Measurements from ENCODE around the gene IL10RA. TPM values are rescaled to one million over a fixed set of nuclear protein-coding genes. Genes with fewer than 3 reads are reported as not detected.

Gene IL10RA
- total RNA-seq, 4 donors from 2014 or later, result 0.73 to 5.5 (median 2.2) TPM

DNA sequence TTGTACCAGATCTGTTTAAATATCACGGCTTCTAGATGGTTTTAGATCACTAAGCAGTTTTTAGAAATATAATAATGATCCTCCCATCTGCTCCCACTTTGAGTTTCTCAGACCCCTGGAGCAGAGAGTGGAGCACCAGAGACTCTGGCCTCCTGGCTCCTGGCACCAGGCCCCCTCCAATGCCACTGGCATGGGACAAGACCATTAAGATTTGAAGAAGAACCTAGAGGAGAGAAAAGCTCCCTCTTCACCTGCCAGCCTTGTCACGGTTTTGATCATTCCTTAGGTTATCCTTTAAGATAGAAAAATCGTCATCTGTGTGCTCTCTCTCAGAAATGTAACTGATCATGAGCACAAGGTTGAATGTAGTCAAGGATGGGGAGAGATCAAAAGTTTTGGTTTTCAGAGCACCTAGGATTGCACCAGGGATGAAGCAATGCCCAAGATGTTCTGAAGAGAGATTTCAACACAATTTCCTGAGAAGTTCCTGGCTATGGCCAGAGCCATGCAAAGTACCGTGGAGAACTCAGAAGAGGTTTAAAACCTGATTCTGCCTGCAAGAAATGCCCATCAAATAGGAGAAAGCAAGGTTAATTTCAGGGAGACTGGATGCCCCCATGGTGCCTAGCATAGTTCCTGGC lies 22.2 kb downstream of the IL10RA start:
- Histone ChIP-seq H3K27me3 (no peaks in the 10 kb centered on the region), H3K27ac (peak overlapping the region in 2 of 4 donors; percentile 7 to 48), H3K4me3 (no peak overlapping the region), H3K36me3 (no peaks in the 10 kb centered on the region), H3K4me1 (no peaks in the 10 kb centered on the region), H3K9me3 (no peaks in the 10 kb centered on the region)
- ATAC-seq, result peak in 1 of 2 donors; percentile 53
- intact Hi-C loops (cut with DNase I; ENCODE audit: low total_unique reads) (no loop called here), in situ Hi-C loops (cut with MboI; ENCODE audit: low sequenced_read_pairs in 4 of 4) (no loop called here)
- no peak for DNase-seq
- TF ChIP-seq, protein P1, sequence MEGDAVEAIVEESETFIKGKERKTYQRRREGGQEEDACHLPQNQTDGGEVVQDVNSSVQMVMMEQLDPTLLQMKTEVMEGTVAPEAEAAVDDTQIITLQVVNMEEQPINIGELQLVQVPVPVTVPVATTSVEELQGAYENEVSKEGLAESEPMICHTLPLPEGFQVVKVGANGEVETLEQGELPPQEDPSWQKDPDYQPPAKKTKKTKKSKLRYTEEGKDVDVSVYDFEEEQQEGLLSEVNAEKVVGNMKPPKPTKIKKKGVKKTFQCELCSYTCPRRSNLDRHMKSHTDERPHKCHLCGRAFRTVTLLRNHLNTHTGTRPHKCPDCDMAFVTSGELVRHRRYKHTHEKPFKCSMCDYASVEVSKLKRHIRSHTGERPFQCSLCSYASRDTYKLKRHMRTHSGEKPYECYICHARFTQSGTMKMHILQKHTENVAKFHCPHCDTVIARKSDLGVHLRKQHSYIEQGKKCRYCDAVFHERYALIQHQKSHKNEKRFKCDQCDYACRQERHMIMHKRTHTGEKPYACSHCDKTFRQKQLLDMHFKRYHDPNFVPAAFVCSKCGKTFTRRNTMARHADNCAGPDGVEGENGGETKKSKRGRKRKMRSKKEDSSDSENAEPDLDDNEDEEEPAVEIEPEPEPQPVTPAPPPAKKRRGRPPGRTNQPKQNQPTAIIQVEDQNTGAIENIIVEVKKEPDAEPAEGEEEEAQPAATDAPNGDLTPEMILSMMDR (IDR thresholded peaks at IDR 0.05 in 4 of 5, conservative IDR thresholded peaks at IDR 0.05 in 1 of 5), result no peak
- TF ChIP-seq POLR2A (IDR thresholded peaks at IDR 0.05), result no peak

DNA sequence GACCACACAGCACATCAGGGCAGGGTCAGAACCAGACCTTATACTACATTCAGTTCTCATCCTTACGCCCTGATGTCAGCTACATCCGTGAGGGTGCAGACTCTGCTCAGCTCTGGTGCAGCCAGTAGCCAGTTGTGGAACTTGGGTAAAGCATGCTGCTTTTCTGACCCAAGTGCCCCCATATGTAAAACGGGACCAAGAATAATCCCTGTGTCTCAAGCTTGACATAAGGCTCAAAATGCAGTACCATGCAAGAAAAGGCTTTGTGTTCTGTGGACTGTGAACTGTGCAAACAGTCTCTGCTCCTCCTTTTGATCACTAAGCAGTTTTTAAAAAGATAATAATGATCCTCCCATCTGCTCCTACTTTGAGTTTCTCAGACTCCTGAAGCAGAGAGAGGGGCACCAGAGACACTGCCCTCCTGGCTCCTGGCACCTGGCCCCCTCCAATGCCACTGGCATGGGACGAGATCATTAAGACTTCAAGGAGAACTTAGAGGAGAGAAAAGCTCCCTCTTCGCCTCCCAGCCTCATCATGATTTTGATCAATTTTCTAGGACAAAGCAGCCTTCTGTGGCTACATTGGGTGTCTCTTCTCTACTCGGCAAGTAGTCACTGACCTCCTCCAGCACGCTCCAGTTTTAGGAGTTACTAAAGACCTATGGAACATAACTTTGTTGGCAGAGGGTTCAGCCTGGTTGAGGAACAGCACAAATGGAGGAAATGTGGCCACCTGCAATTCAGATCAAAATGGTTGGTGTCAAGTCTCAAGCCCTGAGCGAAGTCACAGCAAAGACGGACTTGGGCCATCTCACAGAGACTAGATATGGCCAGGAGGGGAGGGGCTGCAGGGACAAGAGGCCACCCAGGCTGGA lies 23.9 kb downstream of the IL10RA start:
- no peaks in the 10 kb centered on the region for H3K36me3 ChIP-seq
- no peak for ATAC-seq
- no peak for DNase-seq
- no peaks in the 10 kb centered on the region for H3K9me3 ChIP-seq
- no peaks in the 10 kb centered on the region for H3K4me1 ChIP-seq
- in situ Hi-C loops (cut with MboI; ENCODE audit: low sequenced_read_pairs in 4 of 4) (no loop called here), intact Hi-C loops (cut with DNase I; ENCODE audit: low total_unique reads) (no loop called here)
- peak overlapping the region in 3 of 4 donors; percentile 34 to 49 (median 44) for H3K27ac ChIP-seq
- H3K27me3 ChIP-seq, result peaks cover 0 to 4% (median 0%) of the 10 kb centered on the region in 3 donors
- TF ChIP-seq, protein P1 (IDR thresholded peaks at IDR 0.05 in 4 of 5, conservative IDR thresholded peaks at IDR 0.05 in 1 of 5), result no peak
- TF ChIP-seq POLR2A (IDR thresholded peaks at IDR 0.05), result no peak
- H3K4me3 ChIP-seq, result no peak overlapping the region

DNA sequence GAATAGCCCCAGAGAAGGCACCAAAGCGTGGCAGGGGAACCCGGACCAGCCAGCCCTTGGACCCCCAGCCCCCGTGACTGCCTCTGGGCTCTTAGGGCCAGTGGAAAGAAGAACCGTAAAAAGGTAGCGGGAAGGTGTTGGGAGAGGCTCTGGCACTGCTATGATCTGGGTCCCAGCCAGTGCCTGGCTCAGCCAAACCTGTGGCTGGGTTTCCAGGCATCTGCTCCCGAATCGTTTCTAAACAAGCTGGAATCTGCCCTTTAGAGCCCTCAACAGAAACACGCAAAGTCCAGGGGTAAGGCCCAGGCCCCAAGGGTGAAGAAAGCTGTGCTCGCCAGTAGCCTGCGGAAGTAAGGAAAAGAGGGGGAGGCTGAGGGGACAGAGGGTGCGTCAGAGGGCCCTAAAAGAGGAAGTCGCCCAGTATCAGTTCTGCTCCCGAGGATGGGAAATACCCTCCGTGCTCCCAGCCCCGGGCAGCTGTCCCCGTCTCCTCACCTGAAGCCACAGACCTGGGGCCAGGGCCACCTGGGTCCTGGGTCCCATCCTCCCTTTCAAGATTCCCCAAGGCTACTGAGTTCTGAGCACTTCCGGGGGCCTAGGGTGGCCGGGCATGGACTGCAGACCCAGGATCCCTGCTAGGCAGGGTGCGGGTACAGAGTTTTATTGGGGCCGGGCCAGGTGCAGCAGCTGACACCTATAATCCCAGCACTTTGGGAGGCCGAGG lies 24.7 kb downstream of the IL10RA start:
- ATAC-seq, result peak; percentile 39 to 40
- Histone ChIP-seq H3K9me3 (no peaks in the 10 kb centered on the region), H3K27ac (peak overlapping the region in 3 of 4 donors; percentile 34 to 49 (median 44)), H3K36me3 (no peaks in the 10 kb centered on the region), H3K4me3 (no peak overlapping the region), H3K4me1 (no peaks in the 10 kb centered on the region), H3K27me3 (peaks cover 0 to 4% (median 0%) of the 10 kb centered on the region in 3 donors)
- peak; percentile 35 to 49 for DNase-seq
- in situ Hi-C loops (cut with MboI; ENCODE audit: low sequenced_read_pairs in 4 of 4), result no loop called here
- intact Hi-C loops (cut with DNase I; ENCODE audit: low total_unique reads), result no loop called here
- TF ChIP-seq, protein P1 (IDR thresholded peaks at IDR 0.05 in 4 of 5, conservative IDR thresholded peaks at IDR 0.05 in 1 of 5), result no peak
- TF ChIP-seq POLR2A (IDR thresholded peaks at IDR 0.05), result no peak

DNA sequence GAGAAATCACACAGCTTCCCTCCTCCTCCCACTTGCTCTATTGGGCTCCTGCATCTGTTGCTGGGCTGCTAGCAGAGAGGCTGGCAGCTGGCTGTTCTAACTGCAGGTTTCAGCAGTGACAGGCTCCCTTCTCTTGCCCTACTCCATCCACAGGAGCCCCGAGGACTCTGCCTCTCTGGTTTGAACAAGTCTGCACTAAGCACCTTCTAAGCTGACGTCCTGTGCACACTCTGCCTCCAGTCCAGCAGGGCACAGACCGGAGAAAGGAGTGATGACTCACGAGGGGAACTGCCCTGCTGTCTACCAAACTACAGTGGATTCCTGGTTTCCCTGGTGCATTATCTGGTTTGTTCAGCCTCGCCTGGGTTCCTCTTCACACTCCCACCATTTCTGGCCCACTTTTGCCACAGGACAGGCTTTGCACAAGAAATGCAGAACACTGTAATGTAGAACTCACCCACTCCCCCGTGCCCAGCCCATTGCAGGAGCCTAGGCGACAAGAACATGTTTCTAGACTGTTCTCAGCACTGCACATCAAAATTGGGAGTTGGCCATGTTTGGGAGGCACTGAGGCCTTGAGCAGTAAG lies 26.0 kb downstream of the IL10RA start:
- in situ Hi-C loops (cut with MboI; ENCODE audit: low sequenced_read_pairs in 4 of 4), result no loop called here
- DNase-seq (no peak), ATAC-seq (peak in 1 of 2 donors; percentile 53)
- H3K27me3 ChIP-seq, result peaks cover 0 to 4% (median 0%) of the 10 kb centered on the region in 3 donors
- H3K4me3 ChIP-seq, result no peak overlapping the region
- H3K4me1 ChIP-seq, result no peaks in the 10 kb centered on the region
- H3K27ac ChIP-seq, result peak overlapping the region in 1 of 4 donors; percentile 14
- intact Hi-C loops (cut with DNase I; ENCODE audit: low total_unique reads), result no loop called here
- TF ChIP-seq, protein P1 (IDR thresholded peaks at IDR 0.05 in 4 of 5, conservative IDR thresholded peaks at IDR 0.05 in 1 of 5), result no peak
- TF ChIP-seq POLR2A (IDR thresholded peaks at IDR 0.05), result no peak
- H3K9me3 ChIP-seq, result no peaks in the 10 kb centered on the region
- H3K36me3 ChIP-seq, result no peaks in the 10 kb centered on the region

Measured in gastrocnemius medialis (tissue), 4 donors.